GM12864 (cell line): ENCODE measurements around the gene RND3.

Experiments used
- DNase-seq: peaks from one replicate; pipeline ENCODE4 v3.0.0-alpha.2; 2011; ENCODE audit warnings: low read depth
- H3K4me3 ChIP-seq: 2 replicates; pipeline ENCODE4 v1.5.1; 2011; ENCODE audit warnings: mild to moderate bottlenecking, low read depth, low read length, control low read depth
- CTCF ChIP-seq: IDR thresholded peaks from 2 replicates; pipeline ENCODE4 v1.5.1; 2011; ENCODE audit warnings: low read depth, mild to moderate bottlenecking, moderate library complexity, low read length, control low read depth, inconsistent platforms; ENCODE audit errors: missing control alignments

Gene RND3

GRCh38 chr2:150482111-150482510, 5.4 kb downstream of the RND3 start:
- DNase-seq, result no peak
- no peak for TF ChIP-seq CTCF
- H3K4me3 ChIP-seq, result no peak overlapping the region

- no peak overlapping the region for H3K4me3 ChIP-seq
- TF ChIP-seq CTCF, result no peak
- DNase-seq, result no peak
These were observed 6.3 kb downstream of the RND3 start for GRCh38 chr2:150480971-150481830.

GRCh38 chr2:150480241-150480640, 7.2 kb downstream of the RND3 start:
- no peak for TF ChIP-seq CTCF
- no peak overlapping the region for H3K4me3 ChIP-seq
- no peak for DNase-seq

GRCh38 chr2:150479075-150479915, 8.2 kb downstream of the RND3 start:
- TF ChIP-seq CTCF, result no peak
- H3K4me3 ChIP-seq, result no peak overlapping the region
- no peak for DNase-seq

- no peak for TF ChIP-seq CTCF
- H3K4me3 ChIP-seq, result no peak overlapping the region
- no peak for DNase-seq
These were observed 9.1 kb downstream of the RND3 start for GRCh38 chr2:150478200-150478974.

GRCh38 chr2:150477347-150477746, 10.1 kb downstream of the RND3 start:
- H3K4me3 ChIP-seq, result no peak overlapping the region
- no peak for TF ChIP-seq CTCF
- no peak for DNase-seq
